Peyer's patch (tissue), 4 donors: ENCODE results near the gene UBE3B. TPM values are rescaled to one million over a fixed set of nuclear protein-coding genes. Genes with fewer than 3 reads are reported as not detected.

Experiments used
- DNase-seq, 3 donors: peaks; one replicate each; pipeline ENCODE4 v3.0.0-alpha.2; 2017 to 2019
- H3K27ac ChIP-seq, 4 donors: fragments of 200-600 bp; sonication (generic); one replicate each; pipeline ENCODE4 v1.5.1; 2016 to 2019
- H3K27me3 ChIP-seq, 2 donors: fragments of 200-600 bp; sonication (generic); one replicate each; pipeline ENCODE4 v1.5.1; 2019
- H3K36me3 ChIP-seq, 3 donors: fragments of 200-600 bp; sonication (generic); one replicate each; pipeline ENCODE4 v1.5.1; 2016 to 2019
- H3K4me1 ChIP-seq, 4 donors: fragments of 200-600 bp; sonication (generic); one replicate each; pipeline ENCODE4 v1.5.1; 2016 to 2019
- H3K4me3 ChIP-seq, 4 donors: fragments of 200-600 bp; sonication (generic); 1 replicate in 3 of 4; 2 replicates in 1 of 4; pipeline ENCODE4 v1.5.1; 2016 to 2019; ENCODE audit warnings: mild to moderate bottlenecking in 1 of 4
- H3K9me3 ChIP-seq, 4 donors: fragments of 200-600 bp; sonication (generic); one replicate each; pipeline ENCODE4 v1.5.1; 2016 to 2019; ENCODE audit warnings: mild to moderate bottlenecking in 1 of 4
- CTCF ChIP-seq, 6 experiments: fragments of 450-650 bp in 4 of 6; fragments of 200-600 bp in 2 of 6; sonication (generic) in 1 of 6; IDR thresholded peaks; one replicate each; pipeline ENCODE4 v1.5.1; 2017 to 2019; ENCODE audit warnings: antibody characterized with exemption in 6 of 6, mild to moderate bottlenecking in 3 of 6, moderate library complexity in 1 of 6
- POLR2A ChIP-seq, 2 donors: fragments of 450-650 bp; IDR thresholded peaks; one replicate each; pipeline ENCODE4 v1.5.1; 2017; ENCODE audit warnings: antibody characterized with exemption in 2 of 2, mild to moderate bottlenecking in 2 of 2, moderate library complexity in 2 of 2
- total RNA-seq, 4 donors: library from RNA; depleted of rRNA; stranded (reverse); fragments of >200 nt; gene quantifications; one replicate each; pipeline ENCODE4 v1.1.0, GENCODE V29; 2016

The UBE3B gene
- total RNA-seq, 4 donors from 2014 or later = 43.8 to 77.0 (median 57.3) TPM

GRCh38 chr12:109494348-109494881 is 17.0 kb downstream of the UBE3B start:
- peaks cover 0 to 85% (median 0%) of the 10 kb centered on the region in 3 donors for H3K36me3 ChIP-seq
- no peak for DNase-seq

GRCh38 chr12:109495012-109495411 is 17.6 kb downstream of the UBE3B start:
- H3K4me3 ChIP-seq = no peak overlapping the region
- DNase-seq = no peak
- no peaks in the 10 kb centered on the region for H3K9me3 ChIP-seq
- peaks cover 0 to 85% (median 0%) of the 10 kb centered on the region in 3 donors for H3K36me3 ChIP-seq
- H3K27me3 ChIP-seq = no peaks in the 10 kb centered on the region
- no peak overlapping the region for H3K27ac ChIP-seq
- no peak for TF ChIP-seq CTCF (IDR thresholded peaks at IDR 0.05)
- no peak for TF ChIP-seq POLR2A (IDR thresholded peaks at IDR 0.05)
- H3K4me1 ChIP-seq = no peaks in the 10 kb centered on the region

More at GRCh38 chr12:109494348-109494881, 17.0 kb downstream of the UBE3B start:
- Histone ChIP-seq H3K4me1 (no peaks in the 10 kb centered on the region), H3K27ac (no peak overlapping the region), H3K27me3 (no peaks in the 10 kb centered on the region), H3K4me3 (no peak overlapping the region), H3K9me3 (no peaks in the 10 kb centered on the region)
- TF ChIP-seq CTCF (IDR thresholded peaks at IDR 0.05) = no peak
- TF ChIP-seq POLR2A (IDR thresholded peaks at IDR 0.05) = no peak

GRCh38 chr12:109496306-109496705 is 18.9 kb downstream of the UBE3B start:
- Histone ChIP-seq H3K4me3 (no peak overlapping the region), H3K9me3 (no peaks in the 10 kb centered on the region), H3K27me3 (no peaks in the 10 kb centered on the region), H3K36me3 (peaks cover 0 to 87% (median 0%) of the 10 kb centered on the region in 3 donors), H3K27ac (no peak overlapping the region), H3K4me1 (no peaks in the 10 kb centered on the region)
- TF ChIP-seq POLR2A (IDR thresholded peaks at IDR 0.05) = no peak
- no peak for TF ChIP-seq CTCF (IDR thresholded peaks at IDR 0.05)
- no peak for DNase-seq

- no peak for TF ChIP-seq CTCF (IDR thresholded peaks at IDR 0.05)
- TF ChIP-seq POLR2A (IDR thresholded peaks at IDR 0.05) = no peak
- Histone ChIP-seq H3K27me3 (no peaks in the 10 kb centered on the region), H3K36me3 (peaks cover 0 to 94% (median 0%) of the 10 kb centered on the region in 3 donors), H3K9me3 (no peaks in the 10 kb centered on the region), H3K4me1 (no peaks in the 10 kb centered on the region), H3K27ac (no peak overlapping the region), H3K4me3 (no peak overlapping the region)
- DNase-seq = no peak
Measured at GRCh38 chr12:109497675-109498074, 20.2 kb downstream of the UBE3B start.

- Histone ChIP-seq H3K4me3 (no peak overlapping the region), H3K27ac (no peak overlapping the region), H3K9me3 (no peaks in the 10 kb centered on the region), H3K36me3 (peaks cover 0 to 96% (median 2%) of the 10 kb centered on the region in 3 donors), H3K4me1 (no peaks in the 10 kb centered on the region), H3K27me3 (no peaks in the 10 kb centered on the region)
- no peak for TF ChIP-seq CTCF (IDR thresholded peaks at IDR 0.05)
- TF ChIP-seq POLR2A (IDR thresholded peaks at IDR 0.05) = no peak
- no peak for DNase-seq
Measured at GRCh38 chr12:109500406-109501185, 23.2 kb downstream of the UBE3B start.
